DMS79 treated with DMSO at 0.1 percent for 48 hours (cell line): ENCODE results near the gene RELT.

Experiments used
- DNase-seq: peaks from one replicate; lab custom pipeline; 2025; lab: John Stamatoyannopoulos, UW

RELT gene

DNA sequence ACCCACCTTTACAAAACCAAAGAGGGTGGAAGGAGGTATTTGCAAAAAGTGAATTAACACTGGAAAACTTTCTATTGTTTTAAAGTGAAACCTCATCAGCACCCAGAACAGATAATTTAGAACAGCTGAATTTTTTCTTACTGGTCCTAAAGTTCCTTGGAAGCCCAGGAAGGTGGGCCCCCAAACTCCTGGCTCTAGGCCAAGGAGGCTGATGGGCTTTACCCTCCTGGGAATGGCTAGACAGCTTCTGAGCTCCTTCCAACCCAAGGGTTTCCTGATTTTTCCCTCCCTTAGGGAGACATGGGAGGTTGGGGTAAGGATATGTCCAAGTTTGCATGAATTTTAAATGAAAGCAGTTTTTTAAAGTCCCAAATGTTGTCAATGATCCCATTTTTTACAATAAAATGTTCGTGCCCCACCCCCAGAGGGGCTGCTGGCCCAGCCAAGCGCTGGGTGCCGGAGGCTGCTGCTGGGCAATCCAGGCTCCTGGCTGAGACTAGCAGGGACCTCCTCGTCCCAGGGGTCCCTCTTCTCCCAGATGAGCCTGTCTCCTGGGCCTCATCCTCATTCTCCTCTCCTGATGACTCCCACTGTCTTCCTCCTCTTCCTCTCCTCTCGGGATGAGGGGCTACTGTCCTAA lies 28.4 kb downstream of the RELT start:
- DNase-seq, result no peak

GRCh38 chr11:73405146-73405510 lies 28.9 kb downstream of the RELT start:
- DNase-seq, result no peak

- DNase-seq, result no peak
Observed at GRCh38 chr11:73406131-73406530, 29.9 kb downstream of the RELT start.

GRCh38 chr11:73406619-73407018 lies 30.4 kb downstream of the RELT start:
- DNase-seq, result no peak

DNA sequence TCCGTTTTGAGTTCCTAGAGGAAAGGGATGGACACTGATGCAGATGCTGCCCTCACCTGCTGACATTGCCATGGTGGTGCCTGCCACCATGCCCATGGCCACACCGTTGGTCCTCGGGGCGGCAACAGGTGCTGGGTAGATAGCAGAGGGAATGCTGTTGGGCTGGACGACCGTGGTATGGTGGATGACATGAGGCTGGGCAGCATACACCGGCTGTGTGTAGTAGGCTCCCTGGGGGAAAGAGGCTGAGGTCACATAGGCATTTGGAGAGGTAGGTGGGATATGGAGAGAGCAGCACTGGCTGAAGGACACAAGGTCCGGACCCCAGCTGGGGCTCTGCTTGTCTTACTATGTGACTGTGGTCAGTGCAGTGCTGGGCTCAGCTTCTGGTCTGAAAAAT lies 33.2 kb downstream of the RELT start:
- no peak for DNase-seq

GRCh38 chr11:73410627-73411026 lies 34.4 kb downstream of the RELT start:
- no peak for DNase-seq

DNA sequence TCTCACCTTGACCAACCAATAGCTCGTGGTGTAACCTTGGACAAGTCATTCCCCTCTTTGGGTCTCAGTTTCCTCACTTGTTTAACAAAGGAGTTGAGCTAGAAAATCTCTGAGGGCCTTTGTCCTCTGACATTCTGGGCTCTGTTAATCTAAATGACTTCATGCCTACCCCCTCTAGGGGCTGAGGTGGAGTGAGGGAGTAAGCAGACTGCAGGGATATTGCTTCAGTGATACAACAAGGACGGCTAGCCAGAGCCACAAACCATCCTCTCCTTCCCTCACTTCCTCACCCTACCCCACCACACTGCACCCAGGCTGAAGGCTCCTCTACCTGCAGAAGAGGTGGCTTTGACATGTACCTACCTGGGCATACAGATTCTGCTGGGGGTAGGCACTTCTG lies 34.8 kb downstream of the RELT start:
- no peak for DNase-seq

- no peak for DNase-seq
Observed at GRCh38 chr11:73412308-73412707, 36.1 kb downstream of the RELT start.

DNA sequence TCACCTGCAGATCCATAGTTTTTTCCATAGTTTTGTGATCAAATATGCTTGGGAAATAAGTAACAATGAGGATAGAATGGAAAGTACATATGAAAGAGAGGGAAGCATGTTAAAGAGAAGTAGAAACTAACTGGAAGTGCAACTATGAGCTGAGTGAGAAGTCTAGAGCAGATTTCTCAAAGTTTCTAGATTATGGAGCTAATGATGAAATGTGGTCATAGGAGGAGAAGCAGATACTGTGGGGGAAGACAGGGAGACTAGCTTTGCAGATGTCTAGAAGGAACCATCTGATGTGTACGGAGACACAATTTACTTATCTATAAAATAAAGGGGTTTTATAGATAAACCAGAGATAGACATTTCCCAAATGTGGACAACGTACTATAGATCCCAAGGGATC lies 37.1 kb downstream of the RELT start:
- DNase-seq, result no peak

- no peak for DNase-seq
Observed at GRCh38 chr11:73414977-73415651, 38.9 kb downstream of the RELT start.

DNA sequence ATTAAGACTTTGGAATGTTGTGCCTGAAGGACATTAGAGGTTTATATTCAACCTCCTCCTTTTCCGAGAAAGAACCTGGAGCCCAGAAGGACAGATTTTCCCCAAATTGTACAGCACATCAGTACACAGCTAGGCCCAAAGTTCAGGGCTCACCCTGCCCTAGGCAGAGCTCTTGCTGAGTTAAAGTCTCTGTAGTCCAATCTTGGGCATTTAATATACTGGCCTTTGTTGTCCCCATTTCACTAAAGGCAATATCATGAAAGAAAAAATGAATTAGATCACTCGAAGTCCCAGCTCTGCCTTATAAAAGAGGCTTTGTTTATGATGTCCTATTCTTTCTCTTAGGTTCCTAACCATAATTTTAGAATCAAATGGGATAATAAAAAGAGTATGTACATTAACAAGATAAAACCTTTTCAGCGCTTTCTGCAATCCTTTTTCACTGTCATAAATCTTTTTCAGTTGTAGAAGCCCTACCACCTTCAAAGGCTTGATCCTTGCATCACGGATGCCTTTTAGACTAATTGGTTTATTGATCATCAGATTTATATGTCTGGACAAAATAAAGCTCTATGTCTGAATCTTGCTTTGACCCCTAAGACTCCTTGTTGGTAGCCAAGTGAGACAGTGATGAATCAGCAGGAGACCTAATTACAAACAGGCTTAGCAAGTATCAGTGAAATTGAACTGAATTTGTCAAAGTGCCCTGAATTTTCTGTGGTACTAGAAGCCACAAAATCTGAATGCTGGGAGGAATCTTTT lies 39.8 kb downstream of the RELT start:
- no peak for DNase-seq

DNA sequence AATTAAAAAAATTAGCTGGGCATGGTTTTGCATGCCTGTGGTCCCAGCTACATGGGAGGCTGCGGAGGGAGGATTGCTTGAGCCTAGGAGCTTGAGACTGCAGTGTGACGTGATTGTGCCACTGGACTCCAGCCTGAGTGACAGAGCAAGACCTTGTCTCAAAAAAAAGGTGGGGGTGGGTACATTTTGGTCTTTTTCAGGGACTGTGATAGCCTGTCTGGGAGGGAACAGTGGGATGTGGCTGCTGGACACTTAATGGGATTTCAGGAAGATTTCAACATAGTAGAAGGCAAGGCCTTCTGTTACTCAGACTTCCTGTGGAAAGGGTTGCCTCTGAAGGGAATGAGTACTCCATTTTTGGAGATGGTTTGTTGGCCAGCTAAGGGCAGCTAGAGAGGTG lies 40.6 kb downstream of the RELT start:
- DNase-seq, result no peak

- DNase-seq, result no peak
Observed at GRCh38 chr11:73420136-73420535, 43.9 kb downstream of the RELT start.

GRCh38 chr11:73422886-73423285 lies 46.7 kb downstream of the RELT start:
- no peak for DNase-seq

DNA sequence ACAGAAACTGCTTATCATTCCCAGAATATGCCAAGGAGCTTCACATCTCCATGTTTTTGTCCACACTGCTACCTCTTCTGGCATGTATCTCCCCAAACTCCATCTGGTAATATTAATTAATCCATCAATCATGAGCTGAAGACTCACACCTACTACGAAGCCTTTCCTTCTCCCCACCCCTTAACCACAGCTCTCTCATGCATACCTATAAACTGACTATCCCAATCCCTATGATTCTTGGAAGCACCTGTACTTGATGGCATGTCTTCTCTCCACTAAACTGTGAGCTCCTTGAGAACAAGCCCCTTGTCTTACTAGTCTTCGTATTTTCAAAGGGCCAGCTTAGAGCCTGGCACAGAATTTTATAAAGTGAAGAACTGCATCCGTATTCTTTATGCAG lies 47.3 kb downstream of the RELT start:
- no peak for DNase-seq

DNA sequence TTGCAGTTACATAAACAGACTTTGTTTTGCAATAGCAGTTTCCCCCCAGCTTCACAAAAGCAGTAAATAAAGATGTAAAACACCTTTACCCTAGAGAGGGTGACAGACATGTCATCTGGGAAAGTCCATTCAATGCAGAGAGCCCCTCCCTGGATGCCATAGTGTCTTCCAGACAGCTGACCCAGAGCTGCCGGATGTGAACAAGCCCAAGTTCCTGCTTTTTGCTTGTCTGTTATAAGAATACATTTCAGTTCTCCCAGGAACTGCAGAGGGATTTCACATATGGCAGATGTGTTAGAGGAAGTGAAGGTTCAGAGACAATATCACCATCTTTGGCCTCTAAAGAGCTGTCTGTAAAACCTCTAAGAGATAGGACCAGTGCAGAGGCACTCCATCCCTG lies 48.9 kb downstream of the RELT start:
- DNase-seq, result no peak

DNA sequence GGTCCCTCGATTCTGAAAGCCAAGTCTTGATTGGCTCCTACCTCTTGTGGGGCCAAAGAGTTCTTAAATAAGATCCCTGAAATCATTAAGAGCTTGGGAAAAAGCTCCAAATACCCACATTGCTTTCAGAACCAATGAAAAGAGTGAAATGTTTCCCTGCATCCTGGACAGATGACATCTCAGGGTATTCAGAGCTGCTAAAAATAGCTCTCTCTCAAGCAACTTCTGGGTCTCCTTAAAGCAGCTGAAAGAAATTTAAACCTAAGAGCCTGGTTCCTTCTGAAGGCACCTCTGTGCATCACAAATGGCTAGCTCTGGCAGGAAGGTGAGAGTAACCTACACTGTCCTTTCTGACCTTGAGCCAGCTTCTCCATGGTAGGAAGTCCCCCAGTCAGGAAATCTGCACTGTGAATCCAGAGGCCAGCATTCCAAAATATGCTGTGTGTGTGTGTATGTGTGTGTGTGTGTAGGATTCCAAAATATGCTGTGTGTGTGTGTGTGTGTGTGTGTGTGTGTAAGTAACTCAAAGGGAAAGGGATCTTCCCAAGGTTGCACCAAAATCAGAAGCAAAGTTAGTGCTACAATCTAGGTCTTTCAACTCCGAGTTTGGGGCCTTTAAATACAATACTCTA lies 50.1 kb downstream of the RELT start:
- no peak for DNase-seq

DNA sequence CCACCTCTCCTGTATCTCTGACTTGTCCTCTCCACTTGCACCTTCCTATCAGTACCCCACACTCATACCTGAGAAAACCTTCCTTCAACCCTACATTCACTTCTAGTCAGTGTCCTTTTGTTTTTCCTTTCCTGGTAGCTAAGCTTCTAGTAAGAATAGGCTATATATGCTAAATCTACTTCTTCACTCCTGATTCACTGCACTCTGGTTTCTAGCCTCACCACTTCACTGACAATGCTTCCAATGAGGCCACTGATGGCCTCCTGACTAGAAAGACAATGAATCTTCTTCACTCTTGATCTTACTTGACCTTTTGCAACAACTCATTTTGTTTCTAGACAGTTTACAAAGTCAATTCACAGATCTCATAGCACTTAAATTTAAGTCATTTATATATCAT lies 52.0 kb downstream of the RELT start:
- DNase-seq, result no peak

- no peak for DNase-seq
Observed at GRCh38 chr11:73428699-73429098, 52.5 kb downstream of the RELT start.

- DNase-seq, result no peak
Observed at GRCh38 chr11:73429121-73429750, 53.0 kb downstream of the RELT start.

- DNase-seq, result no peak
Observed at GRCh38 chr11:73430326-73430725, 54.1 kb downstream of the RELT start.

GRCh38 chr11:73431396-73431795 lies 55.2 kb downstream of the RELT start:
- DNase-seq, result no peak
